CD14-positive monocyte (primary cell): Measurements from ENCODE around the gene MTCH1. TPM values are rescaled to one million over a fixed set of nuclear protein-coding genes. Genes with fewer than 3 reads are reported as not detected.

Experiments used
- DNase-seq, 3 donors: peaks; one replicate each; pipeline ENCODE4 v3.0.0-alpha.2; 2011 to 2022
- H2AFZ ChIP-seq: 2 replicates; pipeline ENCODE4 v1.6.0; 2012; ENCODE audit warnings: mild to moderate bottlenecking, low read depth, low read length, inconsistent platforms; ENCODE audit not compliant: insufficient read depth, poor library complexity, severe bottlenecking
- H3K27ac ChIP-seq, 2 donors: 1 replicate in 1 of 2; 2 replicates in 1 of 2; pipeline ENCODE4 v1.5.1; 2012 to 2013; ENCODE audit warnings: low read length in 2 of 2, control low read depth in 1 of 2, inconsistent platforms in 1 of 2, low read depth in 1 of 2, mild to moderate bottlenecking in 1 of 2
- H3K27me3 ChIP-seq, 2 donors: one replicate each; pipeline versions ENCODE4 v1.6.0 to v1.6.1; 2011 to 2013; ENCODE audit warnings: low read length in 2 of 2; ENCODE audit not compliant: control insufficient read depth in 2 of 2, insufficient read depth in 2 of 2
- H3K36me3 ChIP-seq, 2 donors: replicated peaks in 1 of 2; 1 replicate in 1 of 2; 2 replicates in 1 of 2; pipeline versions ENCODE4 v1.5.1 to v1.6.1; 2012 to 2013; ENCODE audit warnings: low read length in 2 of 2, control low read depth in 1 of 2, inconsistent platforms in 1 of 2, mild to moderate bottlenecking in 1 of 2; ENCODE audit not compliant: insufficient read depth in 2 of 2, control insufficient read depth in 1 of 2
- H3K4me1 ChIP-seq, 2 donors: 1 replicate in 1 of 2; 2 replicates in 1 of 2; pipeline versions ENCODE4 v1.5.1 to v1.6.1; 2012 to 2013; ENCODE audit warnings: low read length in 2 of 2, control low read depth in 1 of 2, inconsistent platforms in 1 of 2, mild to moderate bottlenecking in 1 of 2, moderate library complexity in 1 of 2; ENCODE audit not compliant: insufficient read depth in 2 of 2, control insufficient read depth in 1 of 2
- H3K4me2 ChIP-seq: replicated peaks from 2 replicates; pipeline ENCODE3; 2012; ENCODE audit warnings: low read length, moderate library complexity, mild to moderate bottlenecking; ENCODE audit not compliant: poor library complexity, severe bottlenecking; ENCODE audit errors: extremely low read depth
- H3K4me3 ChIP-seq, 3 experiments: fragments of 200-600 bp in 1 of 3; sonication (generic) in 1 of 3; replicated peaks in 1 of 3; 1 replicate in 2 of 3; 2 replicates in 1 of 3; pipeline ENCODE4 v1.5.1; 2011 to 2013; ENCODE audit warnings: low read length in 3 of 3, mild to moderate bottlenecking in 3 of 3, control low read depth in 2 of 3, low read depth in 2 of 3, inconsistent platforms in 1 of 3, moderate library complexity in 1 of 3
- H3K79me2 ChIP-seq: 2 replicates; pipeline ENCODE4 v1.6.0; 2012; ENCODE audit warnings: mild to moderate bottlenecking, control low read depth, inconsistent platforms, low read length, moderate library complexity; ENCODE audit not compliant: insufficient read depth
- H3K9ac ChIP-seq: 2 replicates; pipeline ENCODE4 v1.6.0; 2017; ENCODE audit warnings: low read length, mild to moderate bottlenecking; ENCODE audit not compliant: insufficient read depth, poor library complexity, severe bottlenecking
- H3K9me3 ChIP-seq, 2 donors: replicated peaks in 1 of 2; 1 replicate in 1 of 2; 2 replicates in 1 of 2; pipeline versions ENCODE4 v1.5.1 to v1.6.1; 2012 to 2013; ENCODE audit warnings: low read length in 2 of 2, control low read depth in 1 of 2; ENCODE audit not compliant: control insufficient read depth in 1 of 2, insufficient read depth in 1 of 2
- H4K20me1 ChIP-seq: 2 replicates; pipeline ENCODE4 v1.6.0; 2012; ENCODE audit warnings: mild to moderate bottlenecking, low read length, control low read depth, moderate library complexity; ENCODE audit not compliant: insufficient read depth
- H3K27ac Mint-ChIP-seq, 7 donors: one replicate each; pipeline ENCODE4 v1.8.0; 2020; ENCODE audit warnings: mild to moderate bottlenecking in 7 of 7, mixed read lengths in 7 of 7, moderate library complexity in 6 of 7, inconsistent platforms in 2 of 7
- H3K27me3 Mint-ChIP-seq, 3 donors: one replicate each; pipeline ENCODE4 v1.8.0; 2021 to 2022; ENCODE audit warnings: low read depth in 3 of 3, mild to moderate bottlenecking in 3 of 3, mixed read lengths in 3 of 3, moderate library complexity in 3 of 3, inconsistent platforms in 1 of 3
- H3K36me3 Mint-ChIP-seq, 2 donors: one replicate each; pipeline ENCODE4 v1.8.0; 2020; ENCODE audit warnings: mixed read lengths in 2 of 2, inconsistent platforms in 1 of 2, mild to moderate bottlenecking in 1 of 2
- H3K4me1 Mint-ChIP-seq: one replicate; pipeline ENCODE4 v1.8.0; 2020; ENCODE audit warnings: mild to moderate bottlenecking, mixed read lengths
- H3K4me3 Mint-ChIP-seq, 2 donors: one replicate each; pipeline ENCODE4 v1.8.0; 2020; ENCODE audit warnings: mild to moderate bottlenecking in 2 of 2, mixed read lengths in 2 of 2, moderate library complexity in 1 of 2
- H3K9me3 Mint-ChIP-seq, 7 donors: one replicate each; pipeline ENCODE4 v1.8.0; 2020 to 2022; ENCODE audit warnings: mixed read lengths in 7 of 7, mild to moderate bottlenecking in 6 of 7, moderate library complexity in 6 of 7, inconsistent platforms in 2 of 7
- CTCF ChIP-seq: fragments of 200-600 bp; IDR thresholded peaks from one replicate; pipeline ENCODE4 v1.8.0; 2022; ENCODE audit warnings: antibody characterized with exemption, mild to moderate bottlenecking
- WGBS: methylation state at CpG from one replicate; pipeline ENCODE4 v1.1.5; 2013; ENCODE audit warnings: missing lambda C conversion rate; ENCODE audit not compliant: insufficient coverage; 5-methylcytosine and 5-hydroxymethylcytosine counted together
- intact Hi-C, 2 donors: fragments of 100-400 bp; cut with micrococcal nuclease; formaldehyde crosslinking; loops; one replicate each; pipeline versions ENCODE4 v1.15.0 to v1.15.1; 2023
- polyA plus RNA-seq, 3 donors: library from polyadenylated mRNA; depleted of rRNA in 1 of 3; unstranded in 2 of 3; stranded (reverse) in 1 of 3; fragments of 300-500 nt in 2 of 3; fragments of >200 nt in 1 of 3; fragmentation: Illumina TruSeq in 2 of 3; gene quantifications; 1 replicate in 2 of 3; 2 replicates in 1 of 3; pipeline ENCODE4 v1.2.3, GENCODE V29; 2012 to 2021

Gene MTCH1
- polyA plus RNA-seq, 3 donors, result 111 to 118 (median 111) TPM

DNA sequence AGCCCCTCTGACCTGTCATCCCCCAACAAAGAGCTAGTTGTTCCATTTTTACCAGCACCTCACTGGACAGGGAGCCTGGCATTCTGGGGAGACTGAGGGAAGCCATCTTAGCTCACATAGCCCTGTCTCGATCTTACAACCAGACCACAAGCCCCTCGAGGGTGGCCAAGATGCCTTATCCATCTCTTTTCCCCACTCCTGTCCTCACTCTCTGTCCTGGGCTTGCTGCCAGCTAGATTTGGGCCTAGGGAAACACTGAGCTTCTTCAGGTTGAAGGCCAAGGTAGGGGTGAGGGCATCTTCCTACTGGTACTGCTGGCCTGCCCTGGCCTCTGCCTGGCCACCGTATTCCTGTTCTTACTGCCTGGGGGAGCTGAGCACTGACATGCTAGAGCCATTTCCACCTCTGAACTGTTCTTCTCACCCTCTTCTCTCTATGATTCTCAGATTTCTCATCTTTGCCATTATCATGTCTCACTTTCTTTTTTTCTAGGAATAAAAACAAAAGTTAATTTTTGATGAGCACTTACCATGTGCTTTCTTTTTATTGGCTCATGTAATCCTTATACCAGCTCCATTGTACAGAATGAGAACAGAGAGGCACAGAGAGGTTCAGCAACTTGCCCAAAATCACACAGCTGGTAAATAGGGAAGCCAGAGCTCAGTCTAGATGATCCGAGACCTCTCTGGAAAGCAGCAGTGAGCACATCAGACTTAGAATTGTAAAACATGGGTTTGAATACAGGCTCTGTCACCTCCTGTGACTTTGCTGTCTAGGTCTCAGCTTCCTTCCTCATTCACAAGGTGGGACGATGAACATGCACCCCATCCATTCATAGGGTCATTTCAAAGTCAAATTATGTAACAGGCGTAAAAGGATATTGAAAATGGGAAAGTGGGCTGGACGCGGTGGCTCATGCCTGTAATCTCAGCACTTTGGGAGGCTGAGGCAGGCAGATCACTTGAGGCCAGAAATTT lies 48.1 kb upstream of the MTCH1 start:
- Mint-ChIP-seq H3K4me3 (no peak overlapping the region), H3K36me3 (peaks cover 64 to 82% of the 10 kb centered on the region in 2 donors), H3K9me3 (peaks cover 1 to 6% (median 4%) of the 10 kb centered on the region in 7 donors), H3K27ac (peak overlapping the region; percentile 85 to 93 (median 90)), H3K4me1 (peaks cover 35% of the 10 kb centered on the region), H3K27me3 (peaks cover 0 to 4% (median 1%) of the 10 kb centered on the region in 3 donors)
- H3K36me3 ChIP-seq, result peaks cover 58 to 76% of the 10 kb centered on the region in 2 donors
- H3K27me3 ChIP-seq, result no peaks in the 10 kb centered on the region
- peaks cover 6% of the 10 kb centered on the region for H3K79me2 ChIP-seq
- peak; percentile 37 to 48 (median 44) for DNase-seq
- H3K4me3 ChIP-seq, result no peak overlapping the region
- WGBS, result 89% methylated on average over 3 of the region's 8 CpGs
- H2AFZ ChIP-seq, result no peak overlapping the region
- no peak overlapping the region for H3K4me2 ChIP-seq
- H3K27ac ChIP-seq, result peak overlapping the region; percentile 29 to 74
- no peak for TF ChIP-seq CTCF
- H3K9ac ChIP-seq, result no peak overlapping the region
- intact Hi-C loops, result no loop called here
- peaks cover 28% of the 10 kb centered on the region for H4K20me1 ChIP-seq
- H3K4me1 ChIP-seq, result peaks cover 14 to 29% of the 10 kb centered on the region in 2 donors
- H3K9me3 ChIP-seq, result no peaks in the 10 kb centered on the region

DNA sequence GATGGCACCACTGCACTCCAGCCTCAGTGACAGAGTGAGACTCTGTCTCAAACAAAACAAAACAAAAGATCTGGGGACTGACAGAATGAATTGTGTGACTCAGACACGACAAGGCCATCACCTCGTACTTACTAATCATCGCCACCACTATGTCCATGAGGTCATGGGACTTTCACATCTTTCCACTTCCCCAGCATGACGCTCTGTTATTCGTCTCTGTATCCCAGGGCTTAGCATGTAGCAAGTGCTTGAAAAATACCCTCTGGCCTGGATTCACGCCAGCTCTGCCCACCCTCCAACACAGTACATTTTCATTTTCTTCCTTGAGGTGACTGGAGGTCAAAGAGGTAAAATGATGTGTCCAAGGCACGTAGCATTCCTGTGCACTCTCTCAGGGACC lies 47.3 kb upstream of the MTCH1 start:
- peak; percentile 55 to 84 (median 75) for DNase-seq
- no peak for TF ChIP-seq CTCF

More for the DNA sequence above, 47.3 kb upstream of the MTCH1 start:
- 51% methylated on average over 4 of the region's 7 CpGs for WGBS
- no peak overlapping the region for H3K4me3 Mint-ChIP-seq
- no peak overlapping the region for H3K4me2 ChIP-seq
- H3K9me3 Mint-ChIP-seq, result peaks cover 1 to 6% (median 4%) of the 10 kb centered on the region in 7 donors
- peaks cover 28% of the 10 kb centered on the region for H3K4me1 Mint-ChIP-seq
- H3K9me3 ChIP-seq, result no peaks in the 10 kb centered on the region
- peaks cover 6% of the 10 kb centered on the region for H3K79me2 ChIP-seq
- no peak overlapping the region for H3K4me3 ChIP-seq
- peak overlapping the region; percentile 29 to 74 for H3K27ac ChIP-seq
- H2AFZ ChIP-seq, result no peak overlapping the region
- H3K27me3 Mint-ChIP-seq, result peaks cover 0 to 4% (median 1%) of the 10 kb centered on the region in 3 donors
- no peak overlapping the region for H3K9ac ChIP-seq
- peak overlapping the region; percentile 85 to 93 (median 90) for H3K27ac Mint-ChIP-seq
- H3K27me3 ChIP-seq, result no peaks in the 10 kb centered on the region
- peaks cover 65 to 85% of the 10 kb centered on the region in 2 donors for H3K36me3 Mint-ChIP-seq
- H3K36me3 ChIP-seq, result peaks cover 59 to 77% of the 10 kb centered on the region in 2 donors
- H3K4me1 ChIP-seq, result peaks cover 11 to 25% of the 10 kb centered on the region in 2 donors
- peaks cover 37% of the 10 kb centered on the region for H4K20me1 ChIP-seq
- intact Hi-C loops, result no loop called here
